ENCODE measurements around the gene GART. TPM values are rescaled to one million over a fixed set of nuclear protein-coding genes. Genes with fewer than 3 reads are reported as not detected.

GART gene
- total and polyA plus RNA-seq, 2 of the 4 experiments (the other 2 are of a cell fraction), result 29.9 to 73.8 TPM

DNA sequence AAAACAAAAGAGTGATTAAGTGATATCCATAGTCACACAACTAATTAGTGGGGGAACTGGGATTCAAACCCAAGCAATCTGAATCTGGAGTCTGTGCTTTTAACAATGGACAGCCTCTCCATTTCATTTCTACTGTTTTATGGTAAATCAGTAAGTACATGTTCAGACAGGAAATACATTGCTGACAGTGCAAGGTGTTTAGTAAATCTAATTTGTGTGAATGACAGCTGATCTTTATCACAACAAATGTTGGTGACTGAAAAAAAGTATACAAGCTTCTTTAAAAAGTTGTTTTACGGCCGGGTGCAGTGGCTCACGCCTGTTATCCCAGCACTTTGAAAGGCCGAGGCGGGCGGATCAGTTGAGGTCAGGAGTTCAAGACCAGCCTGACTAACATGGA, 26.0 kb upstream of the GART start:
- Histone ChIP-seq H4K8ac (ENCODE audit: low read depth in 2 of 2, low read length in 2 of 2) (no peak overlapping the region), H3K14ac (replicated peaks; ENCODE audit: low read depth, low read length) (no peak overlapping the region), H3K4ac (ENCODE audit: low read depth, low read length) (no peak overlapping the region), H3K27ac (ENCODE audit: insufficient read depth, low read length) (no peak overlapping the region), H2BK120ac (ENCODE audit: low read depth, low read length) (no peak overlapping the region), H2AK9ac (replicated peaks; ENCODE audit: low read depth, low read length, poor library complexity) (no peak overlapping the region), H3K9ac (ENCODE audit: low read depth, low read length) (no peak overlapping the region), H3K9me3 (ENCODE audit: control insufficient read depth, insufficient read depth, low read length) (no peaks in the 10 kb centered on the region), H2BK20ac (ENCODE audit: low read depth, low read length) (no peak overlapping the region), H2AFZ (replicated peaks; ENCODE audit: low read length, poor library complexity) (no peak overlapping the region), H2BK5ac (ENCODE audit: low read depth, low read length, poor library complexity, severe bottlenecking) (no peak overlapping the region), H3K56ac (ENCODE audit: extremely low read depth, insufficient read depth, low read length) (no peak overlapping the region), H3K4me2 (ENCODE audit: low read depth, low read length) (no peak overlapping the region), H3K4me3 (ENCODE audit: insufficient read depth, low read depth, low read length) (no peak overlapping the region), H2BK15ac (ENCODE audit: low read depth, low read length) (no peak overlapping the region), H4K5ac (ENCODE audit: low read depth, low read length) (no peak overlapping the region), H3K4me1 (ENCODE audit: control insufficient read depth, insufficient read depth, low read length) (peaks cover 3% of the 10 kb centered on the region; the same call in 1 of the 2 replicates), H2AK5ac (ENCODE audit: low read depth, low read length) (no peak overlapping the region), H3K23ac (ENCODE audit: low read depth, low read length) (no peak overlapping the region), H3K9me1 (ENCODE audit: insufficient read depth, low read length) (0 out of 2 replicates have a peak, but pooled peaks cover 3% of the 10 kb centered on the region), H3K18ac (ENCODE audit: low read depth, low read length) (no peak overlapping the region), H4K91ac (ENCODE audit: insufficient read depth, low read depth, low read length) (no peak overlapping the region), H3K27me3 (ENCODE audit: control insufficient read depth, insufficient read depth, low read length) (no peaks in the 10 kb centered on the region), H4K20me1 (ENCODE audit: insufficient read depth, low read length) (peaks cover 20% of the 10 kb centered on the region), H3K36me3 (ENCODE audit: control insufficient read depth, insufficient read depth, low read length) (peaks cover 37% of the 10 kb centered on the region), H3K79me1 (ENCODE audit: low read depth in 1 of 2, low read length in 2 of 2) (peaks cover 15 to 41% of the 10 kb centered on the region in 2 experiments)
- WGBS, 2 experiments (ENCODE audit: extremely low coverage in 2 of 2, insufficient read length in 1 of 2), result 91% methylated on average over 6 of the region's 6 CpGs; no CpG with 5 or more reads in 1 of the 2 experiments
- ATAC-seq (ENCODE audit: low read depth) (no peak), DNase-seq (no peak)
- POLR2A ChIA-PET (ENCODE audit: unreplicated experiment), result no interaction called here
- in situ Hi-C loops (cut with MboI; ENCODE audit: low sequenced_read_pairs) (no loop called here), intact Hi-C loops (cut with micrococcal nuclease) (no loop called here), dilution Hi-C loops (cut with HindIII; ENCODE audit: low sequenced_read_pairs, unreplicated experiment) (no loop called here)
- no TSS peak for BruUV-seq (replicated peaks)
- TF ChIP-seq POLR2A (IDR thresholded peaks at IDR 0.05; ENCODE audit: low read depth, low read length) (no peak), SMC3 (IDR thresholded peaks at IDR 0.05; ENCODE audit: low read depth, low read length) (no peak), RFX5 (IDR thresholded peaks at IDR 0.05; ENCODE audit: low read depth, low read length) (no peak), MAFK (IDR thresholded peaks at IDR 0.05; ENCODE audit: low read depth, low read length) (no peak), RAD21 (IDR thresholded peaks at IDR 0.05; ENCODE audit: low read length) (no peak), FOS (IDR thresholded peaks at IDR 0.05; ENCODE audit: low read depth, low read length) (no peak), NFE2L2 (IDR thresholded peaks at IDR 0.05; ENCODE audit: low read depth, low read length) (no peak), RCOR1 (IDR thresholded peaks at IDR 0.05; ENCODE audit: insufficient replicate concordance, low read length) (no peak), BHLHE40 (IDR thresholded peaks at IDR 0.05; ENCODE audit: low read depth, low read length) (no peak), CHD1 (IDR thresholded peaks at IDR 0.05; ENCODE audit: low read depth, low read length) (no peak), MXI1 (IDR thresholded peaks at IDR 0.05; ENCODE audit: borderline replicate concordance, low read depth, low read length) (no peak), MAZ (IDR thresholded peaks at IDR 0.05; ENCODE audit: borderline replicate concordance, low read depth, low read length) (no peak), CEBPB (IDR thresholded peaks at IDR 0.05; ENCODE audit: low read depth, low read length) (no peak)
- TF ChIP-seq, protein P1, sequence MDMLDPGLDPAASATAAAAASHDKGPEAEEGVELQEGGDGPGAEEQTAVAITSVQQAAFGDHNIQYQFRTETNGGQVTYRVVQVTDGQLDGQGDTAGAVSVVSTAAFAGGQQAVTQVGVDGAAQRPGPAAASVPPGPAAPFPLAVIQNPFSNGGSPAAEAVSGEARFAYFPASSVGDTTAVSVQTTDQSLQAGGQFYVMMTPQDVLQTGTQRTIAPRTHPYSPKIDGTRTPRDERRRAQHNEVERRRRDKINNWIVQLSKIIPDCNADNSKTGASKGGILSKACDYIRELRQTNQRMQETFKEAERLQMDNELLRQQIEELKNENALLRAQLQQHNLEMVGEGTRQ (IDR thresholded peaks at IDR 0.05; ENCODE audit: low read depth, low read length), result no peak
- TF ChIP-seq, protein P2, sequence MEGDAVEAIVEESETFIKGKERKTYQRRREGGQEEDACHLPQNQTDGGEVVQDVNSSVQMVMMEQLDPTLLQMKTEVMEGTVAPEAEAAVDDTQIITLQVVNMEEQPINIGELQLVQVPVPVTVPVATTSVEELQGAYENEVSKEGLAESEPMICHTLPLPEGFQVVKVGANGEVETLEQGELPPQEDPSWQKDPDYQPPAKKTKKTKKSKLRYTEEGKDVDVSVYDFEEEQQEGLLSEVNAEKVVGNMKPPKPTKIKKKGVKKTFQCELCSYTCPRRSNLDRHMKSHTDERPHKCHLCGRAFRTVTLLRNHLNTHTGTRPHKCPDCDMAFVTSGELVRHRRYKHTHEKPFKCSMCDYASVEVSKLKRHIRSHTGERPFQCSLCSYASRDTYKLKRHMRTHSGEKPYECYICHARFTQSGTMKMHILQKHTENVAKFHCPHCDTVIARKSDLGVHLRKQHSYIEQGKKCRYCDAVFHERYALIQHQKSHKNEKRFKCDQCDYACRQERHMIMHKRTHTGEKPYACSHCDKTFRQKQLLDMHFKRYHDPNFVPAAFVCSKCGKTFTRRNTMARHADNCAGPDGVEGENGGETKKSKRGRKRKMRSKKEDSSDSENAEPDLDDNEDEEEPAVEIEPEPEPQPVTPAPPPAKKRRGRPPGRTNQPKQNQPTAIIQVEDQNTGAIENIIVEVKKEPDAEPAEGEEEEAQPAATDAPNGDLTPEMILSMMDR (conservative IDR thresholded peaks at IDR 0.05; ENCODE audit: low read depth, low read length), result no peak
- TF ChIP-seq, protein P3, sequence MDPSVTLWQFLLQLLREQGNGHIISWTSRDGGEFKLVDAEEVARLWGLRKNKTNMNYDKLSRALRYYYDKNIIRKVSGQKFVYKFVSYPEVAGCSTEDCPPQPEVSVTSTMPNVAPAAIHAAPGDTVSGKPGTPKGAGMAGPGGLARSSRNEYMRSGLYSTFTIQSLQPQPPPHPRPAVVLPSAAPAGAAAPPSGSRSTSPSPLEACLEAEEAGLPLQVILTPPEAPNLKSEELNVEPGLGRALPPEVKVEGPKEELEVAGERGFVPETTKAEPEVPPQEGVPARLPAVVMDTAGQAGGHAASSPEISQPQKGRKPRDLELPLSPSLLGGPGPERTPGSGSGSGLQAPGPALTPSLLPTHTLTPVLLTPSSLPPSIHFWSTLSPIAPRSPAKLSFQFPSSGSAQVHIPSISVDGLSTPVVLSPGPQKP (IDR thresholded peaks at IDR 0.05; ENCODE audit: borderline replicate concordance, low read depth, low read length), result no peak
- CTCF ChIA-PET, result no interaction called here

Data from IMR-90 (cell line).